H1 (cell line): ENCODE data around the gene ADAMTSL2. TPM values are rescaled to one million over a fixed set of nuclear protein-coding genes. Genes with fewer than 3 reads are reported as not detected.

Source experiments
- ATF2 ChIP-seq: IDR thresholded peaks from 2 replicates; pipeline ENCODE4 v1.6.1; 2012; ENCODE audit warnings: low read length, inconsistent platforms
- polyA plus RNA-seq, 7 experiments: library from polyadenylated mRNA; depleted of rRNA in 3 of 7; stranded (reverse) in 5 of 7; unstranded in 2 of 7; fragments of >200 nt in 5 of 7; fragments of 200-250 nt in 2 of 7; gene quantifications; 1 replicate in 5 of 7; 2 replicates in 1 of 7; 4 replicates in 1 of 7; pipeline versions ENCODE4 v1.2.1 to v1.2.3, GENCODE V29; 2011 to 2013; ENCODE audit warnings: missing spikeins in 2 of 7, mixed read lengths in 2 of 7
- total RNA-seq: library from RNA; stranded (reverse); fragmentation: NEBNext Ultra II Directional; extraction: Animal tissue kit (Norgen Biotek cat#: 25700); gene quantifications from 2 replicates; pipeline ENCODE4 v1.2.1, GENCODE V29; 2021

The ADAMTSL2 gene
- total and polyA plus RNA-seq, 2 of the 8 experiments (the other 6 are each of a cell fraction or from before 2014, with no cell fraction given) = 0.74 to 0.76 TPM

DNA sequence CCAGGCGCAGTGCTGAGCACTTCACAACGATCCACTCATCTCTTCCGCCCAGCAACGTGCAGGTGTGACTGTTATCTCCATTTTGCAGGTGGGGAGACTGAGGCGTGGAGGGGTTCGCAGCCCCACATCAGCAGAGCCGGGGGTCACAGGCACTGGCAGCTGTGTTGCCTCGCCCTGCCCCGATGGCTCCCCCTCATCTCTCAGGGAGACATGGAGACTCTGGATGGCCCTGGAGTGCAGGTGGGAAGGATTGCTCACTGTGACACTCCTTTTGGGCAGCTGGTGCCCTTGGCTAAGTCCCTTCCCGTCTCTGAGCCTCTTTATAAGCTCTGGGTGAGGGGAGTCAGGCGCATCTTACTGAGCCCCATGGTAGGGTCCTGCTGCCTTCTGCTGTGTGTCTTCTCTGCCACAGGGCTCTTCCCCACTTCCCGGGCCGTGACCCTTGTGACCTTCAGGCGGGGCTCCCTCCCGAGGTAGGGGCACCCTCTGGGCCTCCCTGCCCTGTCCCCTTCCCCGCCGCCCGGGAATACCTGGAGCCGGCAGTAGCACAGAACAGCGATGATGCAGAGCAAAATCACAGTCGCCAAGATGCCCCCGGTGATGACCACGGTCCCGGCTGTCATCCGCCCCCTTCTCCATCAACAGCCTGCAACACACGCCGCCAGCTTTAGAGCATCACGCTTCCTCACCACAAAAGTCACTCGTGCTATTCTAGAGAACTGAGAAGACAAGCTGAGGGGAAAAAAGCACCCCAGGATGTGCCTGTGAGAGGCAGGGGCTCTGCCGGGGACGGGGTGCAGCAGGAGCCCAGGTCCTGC lies 45.3 kb downstream of the ADAMTSL2 start (continued):
- no peak for TF ChIP-seq ATF2
